HCT116 (cell line): ENCODE results near the gene DNAJC5. TPM values are rescaled to one million over a fixed set of nuclear protein-coding genes. Genes with fewer than 3 reads are reported as not detected.
"Not testable (repeated sequence)": the region's sequence is repeated elsewhere in the genome, so short reads cannot be mapped to it uniquely, and the experiment has no call there.

Source experiments
- ATAC-seq: fragments of 200-7000 bp; cut with Tn5 transposase; 2 replicates; pipeline ENCODE4 v1.9.1; 2020; ENCODE audit warnings: mild to moderate bottlenecking, moderate library complexity
- BruUV-seq: library from RNA; stranded (reverse); fragments of 400-500 nt; replicated peaks from 2 replicates; lab custom pipeline; 2021; lab: Mats Ljungman, UMichigan
- CTCF ChIA-PET: fragments of 300-600 bp; sonication (Branson Sonifier 250); formaldehyde crosslinking; loops from one replicate; lab custom pipeline; 2021; ENCODE audit warnings: antibody characterized with exemption; lab: Charles Lee
- POLR2A ChIA-PET: fragments of 300-600, 350-600 bp; sonication (Branson Sonifier 250); formaldehyde crosslinking; loops from one replicate; lab custom pipeline; 2021; ENCODE audit warnings: antibody characterized with exemption; lab: Charles Lee
- RAD21 ChIA-PET, 2 experiments: fragments of 300-600 bp; sonication (Branson Sonifier 250); formaldehyde crosslinking; loops; one replicate each; lab custom pipeline; 2023; ENCODE audit warnings: low total read pairs in 2 of 2; ENCODE audit not compliant: uncharacterized antibody in 2 of 2, unreplicated experiment in 2 of 2, low non-redundant PET in 1 of 2; lab: Charles Lee
- DNase-seq: peaks from one replicate; pipeline ENCODE4 v3.0.0-alpha.2; 2010; ENCODE audit warnings: low read depth, low spot score
- H2AFZ ChIP-seq: fragments of 200-600 bp; shearing (Covaris generic), sonication (generic); 2 replicates; pipeline ENCODE4 v1.6.1; 2017; ENCODE audit warnings: low read depth, mixed run types, mixed read lengths, antibody characterized with exemption, low read length; ENCODE audit not compliant: poor library complexity, severe bottlenecking
- H3K27ac ChIP-seq: 2 replicates; pipeline ENCODE4 v1.5.1; 2012; ENCODE audit warnings: low read depth, low read length
- H3K27me3 ChIP-seq: fragments of 200-600 bp; sonication (generic); 2 replicates; pipeline ENCODE4 v1.6.1; 2016; ENCODE audit warnings: mixed run types, low read length, mixed read lengths; ENCODE audit not compliant: insufficient read depth
- H3K36me3 ChIP-seq, 2 experiments: fragments of 200-500 bp in 1 of 2; fragments of 200-600 bp in 1 of 2; sonication (Bioruptor generic) in 1 of 2; sonication (generic) in 1 of 2; 2 replicates each; pipeline versions ENCODE4 v1.5.1 to v1.6.1; 2014 to 2016; ENCODE audit warnings: low read length in 2 of 2, inconsistent platforms in 1 of 2, mixed read lengths in 1 of 2, mixed run types in 1 of 2; ENCODE audit not compliant: insufficient read depth in 2 of 2, control insufficient read depth in 1 of 2
- H3K4me1 ChIP-seq, 2 experiments: fragments of 200-600 bp in 1 of 2; sonication (generic) in 1 of 2; 2 replicates each; pipeline versions ENCODE4 v1.5.1 to v1.6.1; 2012 to 2017; ENCODE audit warnings: low read length in 2 of 2, inconsistent platforms in 1 of 2, mild to moderate bottlenecking in 1 of 2, mixed read lengths in 1 of 2, mixed run types in 1 of 2, moderate library complexity in 1 of 2; ENCODE audit not compliant: insufficient read depth in 2 of 2, control insufficient read depth in 1 of 2
- H3K4me2 ChIP-seq: fragments of 200-600 bp; sonication (generic); 2 replicates; pipeline ENCODE4 v1.6.1; 2017; ENCODE audit warnings: mixed run types, low read length, mixed read lengths
- H3K4me3 ChIP-seq, 2 experiments: fragments of 200-600 bp in 1 of 2; sonication (generic) in 1 of 2; replicated peaks in 1 of 2; 2 replicates each; pipeline ENCODE4 v1.5.1; 2011 to 2016; ENCODE audit warnings: low read length in 2 of 2, control low read depth in 1 of 2, low read depth in 1 of 2, mild to moderate bottlenecking in 1 of 2, mixed read lengths in 1 of 2, mixed run types in 1 of 2
- H3K79me2 ChIP-seq: fragments of 200-600 bp; sonication (generic); 2 replicates; pipeline ENCODE4 v1.6.1; 2017; ENCODE audit warnings: mild to moderate bottlenecking, mixed run types, low read length, moderate library complexity, mixed read lengths; ENCODE audit not compliant: insufficient read depth
- H3K9ac ChIP-seq: fragments of 200-600 bp; sonication (generic); 2 replicates; pipeline ENCODE4 v1.6.1; 2016; ENCODE audit warnings: low read length, mixed read lengths
- H3K9me2 ChIP-seq: fragments of 200-600 bp; sonication (generic), shearing (Covaris generic); 2 replicates; pipeline ENCODE4 v1.6.1; 2017; ENCODE audit warnings: mixed run types, mild to moderate bottlenecking, moderate library complexity; ENCODE audit not compliant: insufficient read depth
- H3K9me3 ChIP-seq, 2 experiments: fragments of 200-500 bp in 1 of 2; fragments of 200-600 bp in 1 of 2; sonication (Bioruptor generic) in 1 of 2; sonication (generic) in 1 of 2; 2 replicates each; pipeline ENCODE4 v1.6.1; 2014 to 2017; ENCODE audit warnings: low read length in 2 of 2, mixed read lengths in 2 of 2, inconsistent platforms in 1 of 2, low read depth in 1 of 2, mild to moderate bottlenecking in 1 of 2, mixed run types in 1 of 2, moderate library complexity in 1 of 2; ENCODE audit not compliant: control insufficient read depth in 1 of 2, insufficient read depth in 1 of 2
- H4K20me1 ChIP-seq: fragments of 200-600 bp; sonication (generic), shearing (Covaris generic); 2 replicates; pipeline ENCODE4 v1.6.1; 2017; ENCODE audit warnings: mixed run types, mild to moderate bottlenecking, moderate library complexity; ENCODE audit not compliant: insufficient read depth
- JUND ChIP-seq: IDR thresholded peaks from 2 replicates; pipeline ENCODE4 v1.6.1; 2012
- POLR2A ChIP-seq: IDR thresholded peaks from 2 replicates; pipeline ENCODE4 v1.7.0; 2011; ENCODE audit warnings: borderline replicate concordance; ENCODE audit not compliant: insufficient read depth, insufficient read length; ENCODE audit errors: extremely low read depth
- POLR2AphosphoS5 ChIP-seq: IDR thresholded peaks from 2 replicates; pipeline ENCODE4 v1.6.1; 2011; ENCODE audit warnings: mild to moderate bottlenecking, low read depth, low read length, moderate library complexity
- RAD21 ChIP-seq: IDR thresholded peaks from 2 replicates; pipeline ENCODE4 v1.6.1; 2012; ENCODE audit warnings: low read depth, mild to moderate bottlenecking
- SIN3A ChIP-seq: IDR thresholded peaks from 2 replicates; pipeline ENCODE4 v1.6.1; 2012; ENCODE audit warnings: low read depth
- SP1 ChIP-seq: IDR thresholded peaks from 2 replicates; pipeline ENCODE4 v1.6.1; 2012; ENCODE audit warnings: low read depth
- YY1 ChIP-seq: IDR thresholded peaks from 2 replicates; pipeline ENCODE4 v1.6.1; 2011; ENCODE audit warnings: low read length, low read depth, moderate library complexity, mild to moderate bottlenecking; ENCODE audit not compliant: insufficient replicate concordance; ENCODE audit errors: extremely low read depth
- ZFX ChIP-seq: fragments of 450-650 bp; IDR thresholded peaks from 2 replicates; pipeline ENCODE4 v1.6.1; 2017
- ZNF274 ChIP-seq: fragments of 200-500 bp; sonication (Bioruptor generic); IDR thresholded peaks from 2 replicates; pipeline ENCODE4 v1.6.1; 2014; ENCODE audit warnings: mild to moderate bottlenecking, low read depth, low read length, inconsistent platforms
- intact Hi-C: fragments of 100-400 bp; cut with micrococcal nuclease; formaldehyde crosslinking; loops from 2 replicates; pipeline ENCODE4 v1.10.0; 2022
- total RNA-seq: library from RNA; stranded (reverse); gene quantifications from one replicate; pipeline ENCODE4 v1.2.1, GENCODE V29; 2021; ENCODE audit not compliant: unreplicated experiment
- TF ChIP-seq, protein P1 (sequence below): IDR thresholded peaks from 2 replicates; pipeline ENCODE4 v1.6.1; 2011; ENCODE audit warnings: mild to moderate bottlenecking, low read length, moderate library complexity; ENCODE audit not compliant: insufficient replicate concordance; ENCODE audit errors: extremely low read depth
- TF ChIP-seq, protein P2 (sequence below): IDR thresholded peaks from 2 replicates; pipeline ENCODE4 v1.6.1; 2012
- TF ChIP-seq, protein P3 (sequence below): IDR thresholded peaks from 2 replicates; pipeline ENCODE4 v1.6.1; 2012

DNAJC5 gene
- total RNA-seq, 1 experiment from 2014 or later, result 38.3 TPM

DNA sequence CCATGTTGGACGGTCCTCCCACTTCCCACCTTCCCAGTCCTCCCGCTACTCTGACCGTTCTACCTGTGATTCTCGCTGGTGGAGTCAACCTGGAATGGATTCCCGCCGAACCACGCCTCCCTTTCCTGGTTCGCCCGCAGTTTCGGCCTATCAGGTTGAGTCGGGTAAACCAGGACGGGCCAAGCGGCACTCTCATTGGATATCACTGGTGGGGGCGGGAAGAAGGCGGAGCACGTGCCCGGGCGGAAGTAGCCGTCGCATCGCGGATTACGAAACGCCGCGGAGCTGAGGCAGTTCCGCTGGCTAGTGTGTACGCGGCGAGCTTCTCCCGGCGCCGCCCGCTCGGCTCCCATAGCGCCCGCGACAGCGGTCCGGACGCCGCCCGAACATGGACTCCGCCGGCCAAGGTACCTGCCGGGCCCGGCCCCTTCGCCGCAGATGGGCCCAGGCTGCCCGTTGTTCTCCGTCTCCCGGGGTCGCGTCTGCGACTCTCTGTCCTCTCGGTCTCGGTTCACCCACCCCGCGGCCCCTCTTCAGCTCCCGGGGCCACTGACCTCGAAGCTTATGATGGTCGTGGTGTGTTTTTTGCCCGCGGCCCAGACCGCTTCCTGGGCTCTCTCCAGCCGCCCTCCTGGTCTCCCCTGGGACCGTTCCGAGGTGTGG lies 29.8 kb upstream of the DNAJC5 start, which contains the start of gene TPD52L2:
TSS of gene TPD52L2 (plus strand) at position 293 of the 663 bp plus-strand sequence. CDS start at position 389, 96 bp downstream.
- ChIA-PET POLR2A (interaction anchor here (0.6 to 3.2 kb wide), 18 partner anchors 10 to 328 kb away, joined by 3 to 15 read pairs (median 4); partner anchors contain the start of genes ARFRP1, DNAJC5, PRPF6 and PTK6), RAD21 (interaction anchor here (1.0 to 1.7 kb wide), 3 partner anchors 157 to 327 kb away, joined by 3 to 6 read pairs (median 4); partner anchors contain the start of genes ARFRP1 (in 1 of the 2) and ZGPAT (in 1 of the 2)), CTCF (interaction anchor here (0.9 to 2.5 kb wide), 8 partner anchors 29 to 327 kb away, joined by 3 to 20 read pairs (median 5); partner anchors contain the start of genes ARFRP1, PTK6, TCEA2 and ZGPAT)
- H3K9me3 ChIP-seq, result no peaks in the 10 kb centered on the region
- no peaks in the 10 kb centered on the region for H4K20me1 ChIP-seq
- peak within 1 kb of the TSS; percentile 100 for H3K9ac ChIP-seq
- peaks cover 14 to 19% of the 10 kb centered on the region in 2 experiments for H3K4me1 ChIP-seq
- intact Hi-C loops, result loop anchor here (1.0 to 10.0 kb wide), 5 partner anchors 78 to 326 kb away; partner anchors contain the start of genes LIME1, SAMD10 and SLC2A4RG
- H3K36me3 ChIP-seq, result peaks cover 13 to 34% of the 10 kb centered on the region in 2 experiments
- H3K27ac ChIP-seq, result peak within 1 kb of the TSS; percentile 95
- H3K4me3 ChIP-seq, result peak within 1 kb of the TSS; percentile 98 to 100
- peaks cover 62% of the 10 kb centered on the region for H3K79me2 ChIP-seq
- no TSS peak for BruUV-seq
- H2AFZ ChIP-seq, result no peak within 1 kb of the TSS
- no peaks in the 10 kb centered on the region for H3K27me3 ChIP-seq
- no peaks in the 10 kb centered on the region for H3K9me2 ChIP-seq
- ATAC-seq, result peak; percentile 82
- TF ChIP-seq JUND (no peak), POLR2A (peak; percentile 77), RAD21 (no peak), ZFX (peak; percentile 36; the same call in 1 of the 2 replicates), YY1 (peak; percentile 92), SIN3A (no peak), SP1 (no peak), POLR2AphosphoS5 (peak; percentile 91), ZNF274 (no peak)
- TF ChIP-seq, protein P1, sequence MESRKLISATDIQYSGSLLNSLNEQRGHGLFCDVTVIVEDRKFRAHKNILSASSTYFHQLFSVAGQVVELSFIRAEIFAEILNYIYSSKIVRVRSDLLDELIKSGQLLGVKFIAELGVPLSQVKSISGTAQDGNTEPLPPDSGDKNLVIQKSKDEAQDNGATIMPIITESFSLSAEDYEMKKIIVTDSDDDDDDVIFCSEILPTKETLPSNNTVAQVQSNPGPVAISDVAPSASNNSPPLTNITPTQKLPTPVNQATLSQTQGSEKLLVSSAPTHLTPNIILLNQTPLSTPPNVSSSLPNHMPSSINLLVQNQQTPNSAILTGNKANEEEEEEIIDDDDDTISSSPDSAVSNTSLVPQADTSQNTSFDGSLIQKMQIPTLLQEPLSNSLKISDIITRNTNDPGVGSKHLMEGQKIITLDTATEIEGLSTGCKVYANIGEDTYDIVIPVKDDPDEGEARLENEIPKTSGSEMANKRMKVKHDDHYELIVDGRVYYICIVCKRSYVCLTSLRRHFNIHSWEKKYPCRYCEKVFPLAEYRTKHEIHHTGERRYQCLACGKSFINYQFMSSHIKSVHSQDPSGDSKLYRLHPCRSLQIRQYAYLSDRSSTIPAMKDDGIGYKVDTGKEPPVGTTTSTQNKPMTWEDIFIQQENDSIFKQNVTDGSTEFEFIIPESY, result peak; percentile 55
- TF ChIP-seq, protein P2, sequence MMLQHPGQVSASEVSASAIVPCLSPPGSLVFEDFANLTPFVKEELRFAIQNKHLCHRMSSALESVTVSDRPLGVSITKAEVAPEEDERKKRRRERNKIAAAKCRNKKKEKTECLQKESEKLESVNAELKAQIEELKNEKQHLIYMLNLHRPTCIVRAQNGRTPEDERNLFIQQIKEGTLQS, result no peak
- TF ChIP-seq, protein P3, sequence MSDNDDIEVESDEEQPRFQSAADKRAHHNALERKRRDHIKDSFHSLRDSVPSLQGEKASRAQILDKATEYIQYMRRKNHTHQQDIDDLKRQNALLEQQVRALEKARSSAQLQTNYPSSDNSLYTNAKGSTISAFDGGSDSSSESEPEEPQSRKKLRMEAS, result no peak
- H3K4me2 ChIP-seq, result peak within 1 kb of the TSS; percentile 88
- DNase-seq, result peak; percentile 100

DNA sequence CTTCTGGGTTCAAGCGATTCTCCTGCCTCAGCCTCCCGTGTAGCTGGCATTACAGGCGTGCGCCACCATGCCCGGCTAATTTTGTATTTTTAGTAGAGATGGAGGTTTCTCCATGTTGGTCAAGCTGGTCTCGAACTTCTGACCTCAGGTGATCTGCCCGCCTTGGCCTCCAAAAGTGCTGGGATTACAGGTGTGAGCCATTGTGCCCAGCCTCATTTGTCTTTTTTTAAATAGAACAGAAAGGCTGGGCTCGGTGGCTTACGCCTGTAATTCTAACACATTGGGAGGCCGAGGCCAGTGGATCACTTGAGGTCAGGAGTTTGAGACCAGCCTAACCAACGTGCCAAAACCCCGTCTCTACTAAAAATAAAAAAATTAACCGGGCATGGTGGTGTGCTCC lies 27.9 kb upstream of the DNAJC5 start:
- not testable (repeated sequence) for H3K9me2 ChIP-seq, BruUV-seq, H3K27me3 ChIP-seq, H3K9me3 ChIP-seq, H4K20me1 ChIP-seq, H2AFZ ChIP-seq, DNase-seq, ATAC-seq
- H3K79me2 ChIP-seq, result peaks cover 81% of the 10 kb centered on the region
- intact Hi-C loops, result loop anchor here (10.0 kb wide), 2 partner anchors 108 to 132 kb away; partner anchors contain the start of genes LIME1, SAMD10 and SLC2A4RG
- ChIA-PET POLR2A (interaction anchor here (0.7 to 3.2 kb wide), 4 partner anchors 9 to 330 kb away, joined by 3 to 15 read pairs (median 4); partner anchors contain the start of genes ARFRP1, PTK6 and ZGPAT), CTCF (interaction anchor here (0.8 to 2.5 kb wide), 4 partner anchors 160 to 329 kb away, joined by 3 to 20 read pairs (median 4); partner anchors contain the start of genes ARFRP1, PTK6 and ZGPAT), RAD21 (interaction anchor here (0.7 kb wide), 4 partner anchors 45 to 164 kb away, joined by 3 to 9 read pairs (median 3); no protein-coding TSS in a partner anchor)
- H3K9ac ChIP-seq, result peak overlapping the region; percentile 100
- H3K4me2 ChIP-seq, result peak overlapping the region; percentile 88
- peaks cover 20 to 39% of the 10 kb centered on the region in 2 experiments for H3K36me3 ChIP-seq
- peak overlapping the region; percentile 98 to 100 for H3K4me3 ChIP-seq
- peaks cover 14 to 19% of the 10 kb centered on the region in 2 experiments for H3K4me1 ChIP-seq
- H3K27ac ChIP-seq, result peak overlapping the region; percentile 95
